Endothelial cell of umbilical vein (primary cell): ENCODE data around the gene UBASH3A. TPM values are rescaled to one million over a fixed set of nuclear protein-coding genes. Genes with fewer than 3 reads are reported as not detected.

Experiments used
- BruUV-seq: library from RNA; stranded (reverse); fragments of 400-500 nt; replicated peaks from 2 replicates; lab custom pipeline; 2021; lab: Mats Ljungman, UMichigan
- CTCF ChIA-PET: fragments of 300-600, 350-600 bp; sonication (Branson Sonifier 250); formaldehyde crosslinking; loops from one replicate; lab custom pipeline; 2021; ENCODE audit warnings: antibody characterized with exemption, inconsistent platforms; lab: Charles Lee
- POLR2A ChIA-PET: fragments of 300-600, 350-600 bp; sonication (Branson Sonifier 250); formaldehyde crosslinking; loops from one replicate; lab custom pipeline; 2021; ENCODE audit warnings: antibody characterized with exemption, inconsistent platforms; lab: Charles Lee
- DNase-seq: peaks from one replicate; pipeline ENCODE4 v3.0.0-alpha.2; 2011; ENCODE audit warnings: low read depth, low spot score
- FAIRE-seq: peaks from 2 replicates; lab custom pipeline; 2011; peaks lifted over from hg19 to GRCh38; lab: Jason Lieb, UNC
- H2AFZ ChIP-seq: 2 replicates; pipeline ENCODE4 v1.6.0; 2012; ENCODE audit warnings: low read depth, low read length, control low read depth, inconsistent platforms
- H3K27ac ChIP-seq: 2 replicates; pipeline ENCODE4 v1.5.1; 2011; ENCODE audit warnings: low read depth, mild to moderate bottlenecking, control low read depth, low read length, moderate library complexity; ENCODE audit not compliant: insufficient read depth
- H3K27me3 ChIP-seq, 2 experiments: 2 replicates each; pipeline versions ENCODE4 v1.6.0 to v1.6.1; 2011; ENCODE audit warnings: low read length in 2 of 2, mixed read lengths in 1 of 2; ENCODE audit not compliant: control insufficient read depth in 2 of 2, insufficient read depth in 2 of 2
- H3K36me3 ChIP-seq, 2 experiments: 2 replicates in 1 of 2; 3 replicates in 1 of 2; pipeline ENCODE4 v1.5.1; 2011; ENCODE audit warnings: low read length in 2 of 2, mild to moderate bottlenecking in 1 of 2, moderate library complexity in 1 of 2; ENCODE audit not compliant: control insufficient read depth in 2 of 2, insufficient read depth in 2 of 2; ENCODE audit errors: extremely low read depth in 1 of 2
- H3K4me1 ChIP-seq: 3 replicates; pipeline ENCODE4 v1.5.1; 2011; ENCODE audit warnings: mild to moderate bottlenecking, low read length; ENCODE audit not compliant: control insufficient read depth, insufficient read depth; ENCODE audit errors: extremely low read depth
- H3K4me2 ChIP-seq: 2 replicates; pipeline ENCODE4 v1.6.1; 2011; ENCODE audit warnings: low read length, control low read depth, mixed read lengths; ENCODE audit not compliant: insufficient read depth
- H3K4me3 ChIP-seq, 3 experiments: fragments of 200-600 bp in 1 of 3; sonication (generic), shearing (Covaris generic) in 1 of 3; replicated peaks in 1 of 3; 2 replicates each; pipeline ENCODE4 v1.5.1; 2011 to 2016; ENCODE audit warnings: control low read depth in 3 of 3, low read length in 3 of 3, mild to moderate bottlenecking in 2 of 3, inconsistent platforms in 1 of 3, low read depth in 1 of 3, moderate library complexity in 1 of 3; ENCODE audit not compliant: insufficient read depth in 1 of 3
- H3K79me2 ChIP-seq: 2 replicates; pipeline ENCODE4 v1.6.0; 2012; ENCODE audit warnings: low read length, inconsistent platforms; ENCODE audit not compliant: control insufficient read depth, insufficient read depth
- H3K9ac ChIP-seq: replicated peaks from 2 replicates; pipeline ENCODE3; 2011; ENCODE audit warnings: low read length, control low read depth; ENCODE audit not compliant: insufficient read depth; ENCODE audit errors: extremely low read depth
- H3K9me1 ChIP-seq: replicated peaks from 3 replicates; pipeline ENCODE4 v1.6.0; 2011; ENCODE audit warnings: mild to moderate bottlenecking, low read length; ENCODE audit not compliant: control insufficient read depth, insufficient read depth; ENCODE audit errors: extremely low read depth
- H3K9me3 ChIP-seq: replicated peaks from 2 replicates; pipeline ENCODE4 v1.5.1; 2012; ENCODE audit warnings: low read length, inconsistent platforms; ENCODE audit not compliant: control insufficient read depth, insufficient read depth
- H4K20me1 ChIP-seq: replicated peaks from 2 replicates; pipeline ENCODE3; 2011; ENCODE audit warnings: mild to moderate bottlenecking, low read length; ENCODE audit not compliant: control insufficient read depth, insufficient read depth; ENCODE audit errors: extremely low read depth
- CTCF ChIP-seq, 2 donors: IDR thresholded peaks; 1 replicate in 1 of 2; 2 replicates in 1 of 2; pipeline ENCODE4 v1.5.1; 2011; ENCODE audit warnings: low read length in 2 of 2, mild to moderate bottlenecking in 2 of 2, moderate library complexity in 2 of 2, control low read depth in 1 of 2, inconsistent platforms in 1 of 2, low read depth in 1 of 2; ENCODE audit not compliant: insufficient read depth in 1 of 2; ENCODE audit errors: extremely low read depth in 1 of 2
- EZH2 ChIP-seq: IDR thresholded peaks from 2 replicates; pipeline ENCODE4 v1.6.1; 2012; ENCODE audit warnings: borderline replicate concordance, low read depth, mild to moderate bottlenecking, moderate library complexity, low read length, inconsistent platforms; ENCODE audit not compliant: severe bottlenecking
- FOS ChIP-seq: IDR thresholded peaks from 2 replicates; pipeline ENCODE4 v1.6.1; 2011; ENCODE audit warnings: mild to moderate bottlenecking, low read length, moderate library complexity, borderline replicate concordance; ENCODE audit not compliant: insufficient read depth
- GATA2 ChIP-seq: IDR thresholded peaks from 2 replicates; pipeline ENCODE4 v1.7.0; 2011; ENCODE audit warnings: low read depth, mild to moderate bottlenecking, moderate library complexity, mixed read lengths, low read length; ENCODE audit not compliant: insufficient read length, insufficient read depth
- JUN ChIP-seq: IDR thresholded peaks from 2 replicates; pipeline ENCODE4 v1.6.1; 2011; ENCODE audit warnings: borderline replicate concordance, low read depth; ENCODE audit not compliant: insufficient read length, insufficient read depth
- MAX ChIP-seq: IDR thresholded peaks from 2 replicates; pipeline ENCODE4 v1.6.1; 2011; ENCODE audit not compliant: insufficient read depth, insufficient read length
- MYC ChIP-seq: IDR thresholded peaks from one replicate; pipeline ENCODE4 v1.6.1; 2011; ENCODE audit warnings: mild to moderate bottlenecking, low read depth, low read length
- POLR2A ChIP-seq: IDR thresholded peaks from 2 replicates; pipeline ENCODE4 v1.6.1; 2012; ENCODE audit warnings: low read depth, mild to moderate bottlenecking, control low read depth, low read length
- POLR2AphosphoS5 ChIP-seq: IDR thresholded peaks from 2 replicates; pipeline ENCODE4 v1.6.1; 2012; ENCODE audit warnings: low read depth, mild to moderate bottlenecking, control low read depth, low read length, moderate library complexity; ENCODE audit not compliant: insufficient read depth
- dilution Hi-C: fragments of 300-500 bp; cut with MboI; formaldehyde crosslinking; loops from one replicate; pipeline ENCODE4 v1.15.0; 2019; ENCODE audit warnings: low sequenced_read_pairs; ENCODE audit not compliant: extremely low pct_ligation_motif_present
- intact Hi-C: fragments of 100-400 bp; cut with micrococcal nuclease; formaldehyde crosslinking; loops from one replicate; pipeline ENCODE4 v1.10.0; 2022
- polyA plus RNA-seq, 4 experiments: library from polyadenylated mRNA; depleted of rRNA in 3 of 4; stranded (reverse) in 3 of 4; unstranded in 1 of 4; fragments of >200 nt; gene quantifications; 2 replicates each; pipeline versions ENCODE4 v1.2.1 to v1.2.3, GENCODE V29; 2011 to 2012; ENCODE audit warnings: missing spikeins in 1 of 4
- total RNA-seq: library from RNA; stranded (reverse); gene quantifications from 2 replicates; pipeline ENCODE4 v1.2.3, GENCODE V29; 2021

UBASH3A gene
- total and polyA plus RNA-seq, 2 donors (not counting 3 experiments of a cell fraction or from before 2014, with no cell fraction given) = not detected

- Histone ChIP-seq H2AFZ (no peak overlapping the region), H3K79me2 (no peaks in the 10 kb centered on the region)
- no peak for FAIRE-seq
These were observed 82.8 kb downstream of the UBASH3A start for GRCh38 chr21:42486531-42486930.

More at GRCh38 chr21:42486531-42486930, 82.8 kb downstream of the UBASH3A start:
- intact Hi-C loops (no loop called here), dilution Hi-C loops (no loop called here)
- no peaks in the 10 kb centered on the region for H3K9me3 ChIP-seq
- H3K4me2 ChIP-seq = no peak overlapping the region
- TF ChIP-seq GATA2 (no peak), POLR2A (no peak), MAX (no peak), CTCF (IDR thresholded peaks at IDR 0.05; ENCODE audit: extremely low read depth in 1 of 2, insufficient read depth in 1 of 2, low read depth in 1 of 2, low read length in 2 of 2) (no peak), FOS (no peak), EZH2 (no peak), MYC (no peak), JUN (no peak), POLR2AphosphoS5 (no peak)
- CTCF ChIA-PET = interaction anchor here (1.1 kb wide), 1 partner anchor 369 kb away, joined by 3 read pairs; no protein-coding TSS in a partner anchor
- DNase-seq = no peak
- H3K4me1 ChIP-seq = no peaks in the 10 kb centered on the region
- H3K9me1 ChIP-seq = no peaks in the 10 kb centered on the region
- no peak overlapping the region for H3K27ac ChIP-seq
- no TSS peak for BruUV-seq
- no peaks in the 10 kb centered on the region for H3K36me3 ChIP-seq
- no peak overlapping the region for H3K9ac ChIP-seq
- POLR2A ChIA-PET = no interaction called here
- H3K4me3 ChIP-seq = no peak overlapping the region
- H3K27me3 ChIP-seq = peaks cover 18 to 21% of the 10 kb centered on the region in 2 experiments
- no peaks in the 10 kb centered on the region for H4K20me1 ChIP-seq
